DND-41 (cell line): Measurements from ENCODE around the gene KIF13A.
"Not testable (repeated sequence)": the region's sequence is repeated elsewhere in the genome, so short reads cannot be mapped to it uniquely, and the experiment has no call there.

Experiments used
- ATAC-seq: fragments of 200-7000 bp; cut with Tn5 transposase; 3 replicates; pipeline ENCODE4 v1.9.1; 2021; ENCODE audit warnings: low read depth; ENCODE audit not compliant: insufficient read depth
- DNase-seq: peaks from one replicate; pipeline ENCODE4 v3.0.0-alpha.2; 2020
- H2AFZ ChIP-seq: 2 replicates; pipeline ENCODE4 v1.6.0; 2012; ENCODE audit warnings: low read depth, low read length
- H3K27ac ChIP-seq: 2 replicates; pipeline ENCODE4 v1.5.1; 2012; ENCODE audit warnings: low read length, inconsistent platforms
- H3K27me3 ChIP-seq: fragments of 200-600 bp; sonication (generic); 2 replicates; pipeline ENCODE4 v1.6.0; 2012; ENCODE audit warnings: low read length, mild to moderate bottlenecking, inconsistent platforms; ENCODE audit not compliant: insufficient read depth, poor library complexity
- H3K36me3 ChIP-seq: 2 replicates; pipeline ENCODE4 v1.5.1; 2012; ENCODE audit warnings: low read length, inconsistent platforms; ENCODE audit not compliant: insufficient read depth
- H3K4me1 ChIP-seq: 2 replicates; pipeline ENCODE4 v1.5.1; 2012; ENCODE audit warnings: mild to moderate bottlenecking, low read length; ENCODE audit not compliant: insufficient read depth
- H3K4me2 ChIP-seq: 2 replicates; pipeline ENCODE4 v1.6.0; 2012; ENCODE audit warnings: mild to moderate bottlenecking, moderate library complexity, low read length, inconsistent platforms; ENCODE audit not compliant: insufficient read depth
- H3K4me3 ChIP-seq, 2 experiments: fragments of 200-600 bp in 1 of 2; shearing (Covaris generic) in 1 of 2; 2 replicates each; pipeline ENCODE4 v1.5.1; 2012 to 2016; ENCODE audit warnings: inconsistent platforms in 2 of 2, low read length in 2 of 2, mild to moderate bottlenecking in 2 of 2, low read depth in 1 of 2, moderate library complexity in 1 of 2
- H3K79me2 ChIP-seq: 2 replicates; pipeline ENCODE4 v1.6.0; 2012; ENCODE audit warnings: low read length, inconsistent platforms; ENCODE audit not compliant: insufficient read depth
- H3K9ac ChIP-seq: 2 replicates; pipeline ENCODE4 v1.6.0; 2012; ENCODE audit warnings: low read depth, mild to moderate bottlenecking, inconsistent platforms, low read length, moderate library complexity
- H3K9me3 ChIP-seq: 2 replicates; pipeline ENCODE4 v1.5.1; 2012; ENCODE audit warnings: low read length, moderate library complexity, mild to moderate bottlenecking, inconsistent platforms; ENCODE audit not compliant: insufficient read depth, severe bottlenecking
- H4K20me1 ChIP-seq: 2 replicates; pipeline ENCODE4 v1.6.0; 2012; ENCODE audit warnings: low read length; ENCODE audit not compliant: insufficient read depth
- CTCF ChIP-seq: IDR thresholded peaks from 2 replicates; pipeline ENCODE4 v1.5.1; 2012; ENCODE audit warnings: borderline replicate concordance, low read length, moderate library complexity, mild to moderate bottlenecking; ENCODE audit not compliant: poor library complexity, severe bottlenecking; ENCODE audit errors: extremely low read depth
- EZH2 ChIP-seq: IDR thresholded peaks from 3 replicates; pipeline ENCODE4 v1.6.1; 2012; ENCODE audit warnings: borderline replicate concordance, low read depth, mild to moderate bottlenecking, moderate library complexity, low read length, inconsistent platforms; ENCODE audit not compliant: severe bottlenecking

KIF13A gene

GRCh38 chr6:18019539-18020534, 32.4 kb upstream of the KIF13A start:
- H3K9ac ChIP-seq: no peak overlapping the region
- no peaks in the 10 kb centered on the region for H4K20me1 ChIP-seq
- no peaks in the 10 kb centered on the region for H3K4me1 ChIP-seq
- no peaks in the 10 kb centered on the region for H3K9me3 ChIP-seq
- no peak overlapping the region for H3K4me2 ChIP-seq
- no peak overlapping the region for H2AFZ ChIP-seq
- no peaks in the 10 kb centered on the region for H3K27me3 ChIP-seq
- no peaks in the 10 kb centered on the region for H3K36me3 ChIP-seq
- H3K79me2 ChIP-seq: no peaks in the 10 kb centered on the region
- ATAC-seq: no peak
- H3K27ac ChIP-seq: no peak overlapping the region
- no peak overlapping the region for H3K4me3 ChIP-seq
- TF ChIP-seq EZH2 (no peak), CTCF (no peak)
- no peak for DNase-seq

GRCh38 chr6:18019133-18019532, 31.7 kb upstream of the KIF13A start:
- not testable (repeated sequence) for H3K27ac ChIP-seq, H3K9me3 ChIP-seq, H3K27me3 ChIP-seq, ATAC-seq, H3K4me2 ChIP-seq, H4K20me1 ChIP-seq, H2AFZ ChIP-seq, H3K4me1 ChIP-seq, H3K79me2 ChIP-seq, H3K9ac ChIP-seq, H3K36me3 ChIP-seq, H3K4me3 ChIP-seq, DNase-seq

GRCh38 chr6:18016698-18017097, 29.3 kb upstream of the KIF13A start:
- H3K4me1 ChIP-seq: no peaks in the 10 kb centered on the region
- TF ChIP-seq EZH2 (no peak), CTCF (no peak)
- H3K79me2 ChIP-seq: no peaks in the 10 kb centered on the region
- no peak overlapping the region for H3K4me2 ChIP-seq
- no peak overlapping the region for H3K9ac ChIP-seq
- H3K27ac ChIP-seq: no peak overlapping the region
- ATAC-seq (no peak), DNase-seq (no peak)
- H3K36me3 ChIP-seq: no peaks in the 10 kb centered on the region
- H3K4me3 ChIP-seq: no peak overlapping the region
- H3K27me3 ChIP-seq: no peaks in the 10 kb centered on the region
- H2AFZ ChIP-seq: no peak overlapping the region
- no peaks in the 10 kb centered on the region for H4K20me1 ChIP-seq
- no peaks in the 10 kb centered on the region for H3K9me3 ChIP-seq

GRCh38 chr6:18016133-18016532, 28.7 kb upstream of the KIF13A start:
- no peak overlapping the region for H3K9ac ChIP-seq
- no peaks in the 10 kb centered on the region for H3K36me3 ChIP-seq
- H3K27ac ChIP-seq: no peak overlapping the region
- H3K27me3 ChIP-seq: no peaks in the 10 kb centered on the region
- TF ChIP-seq EZH2 (no peak), CTCF (no peak)
- DNase-seq (no peak), ATAC-seq (no peak)
- H3K79me2 ChIP-seq: no peaks in the 10 kb centered on the region
- H2AFZ ChIP-seq: no peak overlapping the region
- no peak overlapping the region for H3K4me3 ChIP-seq
- H3K9me3 ChIP-seq: no peaks in the 10 kb centered on the region
- H4K20me1 ChIP-seq: no peaks in the 10 kb centered on the region
- H3K4me1 ChIP-seq: no peaks in the 10 kb centered on the region
- H3K4me2 ChIP-seq: no peak overlapping the region
